Neural cell (in vitro differentiated cells): ENCODE results near the gene SBNO2.

Experiments
- EZH2 ChIP-seq: fragments of 200-600, 300-800 bp; shearing (Covaris generic), sonication (generic); IDR thresholded peaks from 2 replicates; pipeline ENCODE4 v1.6.1; 2014; ENCODE audit warnings: antibody characterized with exemption, low read length, borderline replicate concordance, mild to moderate bottlenecking; ENCODE audit not compliant: insufficient read depth, poor library complexity, severe bottlenecking
- TF ChIP-seq, protein P1 (sequence below): fragments of 450-650 bp; IDR thresholded peaks from 2 replicates; pipeline ENCODE4 v1.5.1; 2014; ENCODE audit warnings: antibody characterized with exemption, mild to moderate bottlenecking, moderate library complexity; ENCODE audit not compliant: poor library complexity, severe bottlenecking

- TF ChIP-seq, protein P1, sequence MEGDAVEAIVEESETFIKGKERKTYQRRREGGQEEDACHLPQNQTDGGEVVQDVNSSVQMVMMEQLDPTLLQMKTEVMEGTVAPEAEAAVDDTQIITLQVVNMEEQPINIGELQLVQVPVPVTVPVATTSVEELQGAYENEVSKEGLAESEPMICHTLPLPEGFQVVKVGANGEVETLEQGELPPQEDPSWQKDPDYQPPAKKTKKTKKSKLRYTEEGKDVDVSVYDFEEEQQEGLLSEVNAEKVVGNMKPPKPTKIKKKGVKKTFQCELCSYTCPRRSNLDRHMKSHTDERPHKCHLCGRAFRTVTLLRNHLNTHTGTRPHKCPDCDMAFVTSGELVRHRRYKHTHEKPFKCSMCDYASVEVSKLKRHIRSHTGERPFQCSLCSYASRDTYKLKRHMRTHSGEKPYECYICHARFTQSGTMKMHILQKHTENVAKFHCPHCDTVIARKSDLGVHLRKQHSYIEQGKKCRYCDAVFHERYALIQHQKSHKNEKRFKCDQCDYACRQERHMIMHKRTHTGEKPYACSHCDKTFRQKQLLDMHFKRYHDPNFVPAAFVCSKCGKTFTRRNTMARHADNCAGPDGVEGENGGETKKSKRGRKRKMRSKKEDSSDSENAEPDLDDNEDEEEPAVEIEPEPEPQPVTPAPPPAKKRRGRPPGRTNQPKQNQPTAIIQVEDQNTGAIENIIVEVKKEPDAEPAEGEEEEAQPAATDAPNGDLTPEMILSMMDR: no peak
- no peak for TF ChIP-seq EZH2
These were observed 84.2 kb downstream of the SBNO2 start for GRCh38 chr19:1089891-1090290.
